GM12891 (cell line): Measurements from ENCODE around the gene SEPTIN7.
A peak's percentile ranks its signal among the peaks of the same experiment; 100 is the strongest.

ENCODE experiments used
- DNase-seq: peaks from one replicate; pipeline ENCODE4 v3.0.0; 2011; ENCODE audit warnings: low spot score; ENCODE audit not compliant: insufficient read length
- FAIRE-seq: peaks from 2 replicates; lab custom pipeline; 2011; peaks lifted over from hg19 to GRCh38; lab: Jason Lieb, UNC
- PAX5 ChIP-seq: IDR thresholded peaks from 2 replicates; pipeline ENCODE4 v1.6.1; 2011; ENCODE audit warnings: low read length, moderate library complexity, mild to moderate bottlenecking; ENCODE audit not compliant: insufficient read depth, severe bottlenecking
- POLR2A ChIP-seq: IDR thresholded peaks from 2 replicates; pipeline ENCODE4 v1.6.1; 2011; ENCODE audit warnings: low read depth, low read length, control low read depth
- POLR2AphosphoS5 ChIP-seq: IDR thresholded peaks from 2 replicates; pipeline ENCODE4 v1.6.1; 2011; ENCODE audit warnings: low read depth, low read length, control low read depth
- POU2F2 ChIP-seq: IDR thresholded peaks from 2 replicates; pipeline ENCODE4 v1.6.1; 2011; ENCODE audit warnings: low read depth, mild to moderate bottlenecking, control low read depth, low read length, moderate library complexity
- SPI1 ChIP-seq: IDR thresholded peaks from 2 replicates; pipeline ENCODE4 v1.6.1; 2011; ENCODE audit warnings: low read depth, low read length, control low read depth
- TAF1 ChIP-seq: IDR thresholded peaks from 2 replicates; pipeline ENCODE4 v1.6.1; 2011; ENCODE audit warnings: low read depth, low read length, control low read depth

The SEPTIN7 gene

DNA sequence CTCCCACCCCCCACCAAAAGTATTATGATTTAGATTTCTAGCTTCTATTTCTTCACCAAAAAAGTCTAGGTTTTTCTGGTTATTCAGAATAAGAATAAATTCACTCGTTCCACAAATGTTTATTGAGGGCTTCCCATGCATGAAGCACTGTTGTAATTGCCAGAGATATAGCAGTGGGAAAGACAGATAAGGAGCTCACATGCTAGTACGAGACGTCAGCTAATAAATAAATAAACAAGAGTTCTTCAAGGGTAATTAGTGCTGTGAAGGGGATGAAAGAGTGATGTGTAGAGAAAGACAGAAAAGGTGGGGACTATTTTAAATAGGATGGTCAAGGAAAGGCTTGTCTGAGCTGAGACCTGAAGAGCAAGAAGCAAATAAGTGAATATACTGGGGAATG, 38.1 kb upstream of the SEPTIN7 start:
- FAIRE-seq (no peak), DNase-seq (no peak)
- no peak for TF ChIP-seq SPI1
- no peak for TF ChIP-seq POLR2AphosphoS5
- TF ChIP-seq TAF1, result no peak
- TF ChIP-seq POU2F2, result no peak
- no peak for TF ChIP-seq POLR2A
- no peak for TF ChIP-seq PAX5

DNA sequence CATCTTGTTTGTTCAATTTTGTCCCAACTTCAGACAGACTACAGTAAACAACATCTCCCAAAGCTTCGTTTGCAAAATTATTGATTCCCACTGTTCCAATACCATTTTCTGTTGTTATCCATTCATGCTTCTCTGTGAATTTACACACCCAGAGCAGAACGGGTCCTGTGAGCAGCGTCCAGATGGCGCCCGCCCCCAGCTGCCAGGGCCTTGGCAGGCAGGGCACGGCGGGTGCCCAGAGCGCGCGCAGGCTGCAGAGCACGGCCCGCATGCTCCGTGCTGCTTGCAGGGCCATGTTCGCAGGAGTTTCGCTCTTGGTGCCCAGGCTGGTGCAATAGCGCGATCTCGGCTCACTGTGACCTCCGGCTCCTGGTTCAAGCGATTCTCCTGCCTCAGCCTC, 32.5 kb upstream of the SEPTIN7 start:
- TF ChIP-seq POLR2A, result no peak
- TF ChIP-seq POU2F2, result no peak
- no peak for TF ChIP-seq POLR2AphosphoS5
- TF ChIP-seq SPI1, result no peak
- FAIRE-seq (no peak), DNase-seq (no peak)

DNA sequence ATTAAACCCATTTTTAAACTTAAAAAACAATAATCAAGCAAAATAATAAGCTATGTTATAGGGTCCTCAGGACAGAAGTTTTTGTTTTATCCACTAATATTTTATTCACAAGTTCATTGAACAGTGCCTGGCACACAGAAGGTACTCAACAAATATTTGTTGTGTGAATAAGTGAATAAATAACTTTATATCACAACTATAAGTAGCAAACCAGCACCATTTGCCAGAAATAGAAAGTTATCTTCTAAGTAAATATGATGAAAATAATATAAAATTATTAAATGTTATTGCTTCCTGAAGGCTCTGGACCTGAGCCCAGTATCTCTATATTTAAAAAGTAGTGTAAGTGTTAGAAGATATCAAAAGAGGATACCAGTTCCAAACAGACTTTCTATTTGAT, 29.1 kb upstream of the SEPTIN7 start:
- TF ChIP-seq POLR2A (no peak), PAX5 (no peak), POU2F2 (no peak), SPI1 (no peak), TAF1 (no peak), POLR2AphosphoS5 (no peak)
- FAIRE-seq, result no peak
- DNase-seq, result no peak

DNA sequence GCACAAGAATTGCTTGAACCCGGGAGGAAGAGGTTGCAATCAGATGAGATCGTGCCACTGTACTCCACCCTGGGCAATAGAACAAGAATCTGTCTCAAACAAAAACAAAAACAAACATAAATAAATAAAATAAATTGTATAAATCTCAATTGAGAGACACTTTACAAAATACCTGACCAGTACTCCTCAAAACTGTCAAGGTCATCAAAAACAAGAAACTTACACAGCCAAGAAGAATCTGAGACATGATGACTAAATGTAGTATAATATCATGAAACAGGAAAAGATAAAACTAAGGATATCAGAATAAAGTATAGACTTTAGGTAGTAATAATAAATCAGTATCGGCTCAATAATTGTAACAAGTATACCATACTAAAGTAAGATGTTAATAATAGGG, 26.9 kb upstream of the SEPTIN7 start:
- no peak for TF ChIP-seq PAX5
- TF ChIP-seq POU2F2, result no peak
- no peak for TF ChIP-seq TAF1
- TF ChIP-seq POLR2A, result no peak
- no peak for TF ChIP-seq SPI1
- TF ChIP-seq POLR2AphosphoS5, result no peak
- FAIRE-seq, result no peak
- DNase-seq, result no peak

DNA sequence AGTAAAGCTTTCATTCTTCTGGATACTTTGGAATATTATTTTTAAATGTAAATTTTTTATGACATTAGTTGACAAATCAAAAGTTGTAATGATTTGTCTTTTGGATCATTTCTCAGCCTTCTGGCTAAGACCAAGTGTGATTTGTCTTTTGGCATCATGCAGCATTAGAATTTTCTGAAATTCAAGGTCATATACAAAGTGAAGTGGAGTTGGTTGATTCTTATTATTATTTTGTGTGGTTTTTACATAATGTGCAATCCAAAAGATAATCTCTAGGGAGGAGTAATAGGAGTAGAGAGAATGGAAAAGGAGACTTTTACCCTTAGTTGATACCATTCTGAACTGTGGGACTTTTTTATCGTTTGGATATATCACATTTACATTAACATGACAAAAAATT, 24.2 kb upstream of the SEPTIN7 start:
- TF ChIP-seq POLR2A (no peak), POLR2AphosphoS5 (no peak), PAX5 (no peak), POU2F2 (no peak)
- DNase-seq (no peak), FAIRE-seq (no peak)

DNA sequence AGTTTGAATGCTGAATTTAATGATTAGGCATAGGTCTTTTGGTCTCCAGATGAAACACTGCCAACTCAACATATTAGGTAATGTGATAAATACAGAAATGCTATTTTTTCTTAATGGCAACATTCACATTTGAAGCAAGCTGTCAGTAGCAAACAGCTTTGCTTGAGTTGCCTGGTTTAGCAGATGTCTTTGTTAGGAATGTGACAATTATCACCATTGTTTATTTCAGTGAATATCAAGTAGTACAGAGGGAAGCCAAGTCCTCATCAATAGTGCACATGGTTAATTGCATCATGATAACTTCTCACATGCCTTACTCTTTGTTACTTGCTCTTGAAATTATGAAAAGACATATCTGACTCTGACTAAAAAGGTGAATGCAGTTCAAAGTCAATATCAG, 23.7 kb upstream of the SEPTIN7 start:
- DNase-seq (no peak), FAIRE-seq (peak; percentile 60)
- TF ChIP-seq PAX5, result no peak
- no peak for TF ChIP-seq SPI1
- no peak for TF ChIP-seq POLR2AphosphoS5
- no peak for TF ChIP-seq POU2F2
- no peak for TF ChIP-seq POLR2A
- TF ChIP-seq TAF1, result no peak

DNA sequence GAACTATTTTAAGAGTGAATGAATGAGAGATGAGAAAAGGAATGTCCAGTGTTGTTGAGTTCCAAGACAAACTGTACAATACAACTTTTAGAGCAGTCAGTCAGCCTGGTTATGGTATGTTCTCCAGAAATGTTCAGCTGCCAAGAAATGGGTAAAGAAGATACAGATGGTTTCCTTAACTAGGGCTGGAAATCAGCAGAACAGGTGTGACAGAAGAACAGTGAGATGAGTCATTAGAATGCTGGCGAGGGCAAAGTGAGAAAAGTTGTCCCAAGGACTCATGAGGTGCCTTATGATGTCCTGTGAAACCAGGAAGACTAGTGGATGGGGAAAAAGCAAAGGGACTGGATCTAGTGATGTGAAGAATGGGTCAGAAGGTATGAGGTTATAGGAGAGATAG, 20.8 kb upstream of the SEPTIN7 start:
- FAIRE-seq (no peak), DNase-seq (no peak)
- no peak for TF ChIP-seq POLR2A
- no peak for TF ChIP-seq POLR2AphosphoS5
- TF ChIP-seq PAX5, result no peak
- TF ChIP-seq SPI1, result no peak
- TF ChIP-seq TAF1, result no peak
- no peak for TF ChIP-seq POU2F2

DNA sequence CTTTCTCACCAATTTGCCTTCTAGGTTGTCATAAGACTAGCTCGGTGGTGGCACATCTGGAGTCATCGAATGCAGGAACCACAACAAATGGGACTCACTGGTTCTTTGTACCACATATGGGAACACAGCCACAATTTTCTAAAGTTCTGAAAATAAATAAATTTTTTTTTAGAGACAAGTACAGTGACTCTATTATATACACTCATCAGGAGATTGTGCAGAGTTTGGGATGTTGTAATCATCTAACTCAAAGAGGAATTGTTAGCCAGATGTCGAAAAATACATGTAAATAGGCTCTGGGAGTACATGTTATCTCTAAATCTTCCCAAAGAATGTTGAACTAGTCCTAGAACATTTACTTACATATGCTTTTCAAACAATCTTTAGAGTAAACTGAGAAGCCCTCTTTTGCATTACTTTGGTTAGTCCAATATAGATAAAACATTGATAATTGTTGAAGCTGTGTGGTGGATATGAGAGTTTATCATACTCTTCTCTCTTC, 19.6 kb upstream of the SEPTIN7 start:
- DNase-seq (no peak), FAIRE-seq (no peak)
- no peak for TF ChIP-seq SPI1
- no peak for TF ChIP-seq POLR2A
- no peak for TF ChIP-seq TAF1
- TF ChIP-seq POLR2AphosphoS5, result no peak
- no peak for TF ChIP-seq POU2F2
- TF ChIP-seq PAX5, result no peak

DNA sequence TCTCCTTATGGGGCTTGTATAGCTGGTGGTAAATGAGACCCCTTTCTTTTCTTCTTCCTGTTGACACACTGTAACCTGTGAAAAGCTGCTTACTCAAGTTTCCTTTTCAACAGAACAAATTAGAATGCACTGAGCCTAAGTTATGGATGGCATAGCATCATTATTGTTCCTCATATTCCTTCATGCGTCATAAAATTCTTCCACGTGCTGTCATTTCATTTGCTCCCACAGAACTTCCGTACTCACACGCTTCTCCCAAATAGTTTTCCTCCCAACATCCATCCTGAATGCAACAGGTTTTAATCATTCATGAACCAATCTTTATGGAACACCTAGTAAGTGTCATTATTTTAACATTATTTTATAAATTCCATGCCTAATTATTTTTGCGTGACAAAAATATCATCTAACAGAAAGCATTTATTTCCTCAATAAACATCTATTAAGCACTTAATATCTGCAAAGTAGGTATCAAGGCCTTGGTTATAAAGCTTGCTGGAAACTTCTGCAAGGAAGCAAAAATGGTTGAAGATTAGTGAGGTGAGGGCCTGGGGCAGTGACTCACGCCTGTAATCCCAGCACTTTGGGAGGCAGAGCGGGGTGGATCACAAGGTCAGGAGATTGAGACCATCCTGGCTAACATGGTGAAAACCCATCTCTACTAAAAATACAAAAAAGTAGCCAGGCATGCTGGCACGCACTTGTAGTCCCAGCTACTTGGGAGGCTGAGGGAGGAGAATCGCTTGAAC, 18.9 kb upstream of the SEPTIN7 start:
- FAIRE-seq, result no peak
- TF ChIP-seq POLR2AphosphoS5, result no peak
- TF ChIP-seq SPI1, result no peak
- no peak for TF ChIP-seq TAF1
- no peak for TF ChIP-seq PAX5
- no peak for TF ChIP-seq POLR2A
- TF ChIP-seq POU2F2, result no peak
- DNase-seq, result no peak

DNA sequence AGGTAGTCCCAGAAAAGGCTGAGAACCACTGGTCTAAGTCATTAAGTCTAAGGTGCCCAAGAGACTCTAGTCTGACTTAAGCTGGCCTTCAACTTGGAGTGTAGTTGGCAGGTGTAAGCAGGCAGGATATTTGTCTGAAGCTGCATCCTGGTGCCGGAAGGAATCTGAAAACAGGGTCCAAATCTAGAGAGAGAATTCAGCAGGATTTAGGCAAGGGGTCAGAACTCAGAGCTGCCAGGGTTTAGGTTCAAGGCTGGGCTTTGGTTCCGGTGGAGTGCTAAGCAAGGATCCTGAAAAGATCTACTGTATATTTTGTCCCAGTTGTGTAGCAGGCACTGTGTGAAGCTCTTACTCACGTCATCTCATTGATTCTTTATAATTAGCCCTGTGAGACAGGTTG, 16.5 kb upstream of the SEPTIN7 start:
- DNase-seq, result no peak

More for the DNA sequence above, 16.5 kb upstream of the SEPTIN7 start:
- FAIRE-seq, result no peak
- TF ChIP-seq TAF1 (no peak), PAX5 (no peak), SPI1 (no peak), POLR2A (no peak), POU2F2 (no peak), POLR2AphosphoS5 (no peak)
